WTC11 (cell line): ENCODE results near the gene GTPBP3.

Experiments used
- GABPB1 ChIP-seq: sonication (generic); formaldehyde crosslinking; IDR thresholded peaks from 2 replicates; pipeline ENCODE4 v1.8.1; 2023; ENCODE audit warnings: mild to moderate bottlenecking, missing genetic modification reagents
- JUN ChIP-seq: sonication (generic); formaldehyde crosslinking; IDR thresholded peaks from 2 replicates; pipeline ENCODE4 v1.8.0; 2023; ENCODE audit warnings: mild to moderate bottlenecking, missing genetic modification reagents
- SP1 ChIP-seq: sonication (generic); formaldehyde crosslinking; conservative IDR thresholded peaks from 2 replicates; pipeline ENCODE4 v1.8.1; 2022; ENCODE audit warnings: missing genetic modification reagents
- TCF7 ChIP-seq: sonication (generic); formaldehyde crosslinking; IDR thresholded peaks from 2 replicates; pipeline ENCODE4 v1.8.0; 2022; ENCODE audit warnings: mild to moderate bottlenecking, low read depth, missing genetic modification reagents, moderate library complexity
- TEAD4 ChIP-seq: sonication (generic); formaldehyde crosslinking; IDR thresholded peaks from 2 replicates; pipeline ENCODE4 v1.8.0; 2022; ENCODE audit warnings: mild to moderate bottlenecking, missing genetic modification reagents
- ZNF219 ChIP-seq: sonication (generic); formaldehyde crosslinking; IDR thresholded peaks from 2 replicates; pipeline ENCODE4 v1.8.0; 2023; ENCODE audit warnings: missing genetic modification reagents, mild to moderate bottlenecking, borderline replicate concordance
- ZNF423 ChIP-seq: fragments of 250-450 bp; sonication (Bioruptor Pico); IDR thresholded peaks from 2 replicates; pipeline ENCODE4 v2.1.2; 2022; ENCODE audit warnings: mild to moderate bottlenecking, moderate library complexity
- TF ChIP-seq, protein P1 (sequence below): fragments of 200-600 bp; IDR thresholded peaks from 2 replicates; pipeline ENCODE4 v1.8.0; 2022; ENCODE audit warnings: antibody characterized with exemption
- TF ChIP-seq, protein P2 (sequence below): fragments of 250-450 bp; sonication (Bioruptor Pico); conservative IDR thresholded peaks from 2 replicates; pipeline ENCODE4 v1.9.0; 2021; ENCODE audit warnings: mild to moderate bottlenecking
- TF ChIP-seq, protein P3 (sequence below): sonication (generic); formaldehyde crosslinking; IDR thresholded peaks from 2 replicates; pipeline ENCODE4 v1.8.1; 2022; ENCODE audit warnings: low read depth, missing genetic modification reagents, borderline replicate concordance
- TF ChIP-seq, protein P4 (sequence below): sonication (generic); formaldehyde crosslinking; IDR thresholded peaks from 2 replicates; pipeline ENCODE4 v1.8.0; 2022; ENCODE audit warnings: mild to moderate bottlenecking, missing genetic modification reagents
- TF ChIP-seq, protein P5 (sequence below): sonication (generic); formaldehyde crosslinking; IDR thresholded peaks from 2 replicates; pipeline ENCODE4 v1.8.1; 2023; ENCODE audit warnings: mild to moderate bottlenecking, missing genetic modification reagents, moderate library complexity

DNA sequence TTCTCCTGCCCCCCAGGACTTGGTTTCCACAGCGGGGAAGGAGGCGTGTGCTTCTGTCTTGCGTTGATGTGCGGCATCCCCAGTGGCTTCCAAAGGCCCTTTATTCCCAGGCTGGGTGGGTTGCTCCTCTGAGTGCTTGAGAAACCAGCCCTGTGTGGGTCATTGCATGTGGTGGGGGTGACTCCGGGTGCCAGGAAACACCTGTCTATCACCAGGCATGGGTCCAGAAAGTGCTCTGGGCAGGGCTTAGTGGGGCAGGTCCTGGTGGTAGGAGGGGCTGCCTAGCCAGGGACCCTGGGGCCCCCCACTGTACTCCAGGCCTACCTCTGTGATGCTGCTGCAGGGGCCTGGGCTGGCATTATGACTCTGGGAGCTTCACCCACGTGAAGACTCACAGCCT lies 18.4 kb upstream of the GTPBP3 start:
- TF ChIP-seq, protein P1, sequence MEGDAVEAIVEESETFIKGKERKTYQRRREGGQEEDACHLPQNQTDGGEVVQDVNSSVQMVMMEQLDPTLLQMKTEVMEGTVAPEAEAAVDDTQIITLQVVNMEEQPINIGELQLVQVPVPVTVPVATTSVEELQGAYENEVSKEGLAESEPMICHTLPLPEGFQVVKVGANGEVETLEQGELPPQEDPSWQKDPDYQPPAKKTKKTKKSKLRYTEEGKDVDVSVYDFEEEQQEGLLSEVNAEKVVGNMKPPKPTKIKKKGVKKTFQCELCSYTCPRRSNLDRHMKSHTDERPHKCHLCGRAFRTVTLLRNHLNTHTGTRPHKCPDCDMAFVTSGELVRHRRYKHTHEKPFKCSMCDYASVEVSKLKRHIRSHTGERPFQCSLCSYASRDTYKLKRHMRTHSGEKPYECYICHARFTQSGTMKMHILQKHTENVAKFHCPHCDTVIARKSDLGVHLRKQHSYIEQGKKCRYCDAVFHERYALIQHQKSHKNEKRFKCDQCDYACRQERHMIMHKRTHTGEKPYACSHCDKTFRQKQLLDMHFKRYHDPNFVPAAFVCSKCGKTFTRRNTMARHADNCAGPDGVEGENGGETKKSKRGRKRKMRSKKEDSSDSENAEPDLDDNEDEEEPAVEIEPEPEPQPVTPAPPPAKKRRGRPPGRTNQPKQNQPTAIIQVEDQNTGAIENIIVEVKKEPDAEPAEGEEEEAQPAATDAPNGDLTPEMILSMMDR, result no peak
- TF ChIP-seq, protein P2, sequence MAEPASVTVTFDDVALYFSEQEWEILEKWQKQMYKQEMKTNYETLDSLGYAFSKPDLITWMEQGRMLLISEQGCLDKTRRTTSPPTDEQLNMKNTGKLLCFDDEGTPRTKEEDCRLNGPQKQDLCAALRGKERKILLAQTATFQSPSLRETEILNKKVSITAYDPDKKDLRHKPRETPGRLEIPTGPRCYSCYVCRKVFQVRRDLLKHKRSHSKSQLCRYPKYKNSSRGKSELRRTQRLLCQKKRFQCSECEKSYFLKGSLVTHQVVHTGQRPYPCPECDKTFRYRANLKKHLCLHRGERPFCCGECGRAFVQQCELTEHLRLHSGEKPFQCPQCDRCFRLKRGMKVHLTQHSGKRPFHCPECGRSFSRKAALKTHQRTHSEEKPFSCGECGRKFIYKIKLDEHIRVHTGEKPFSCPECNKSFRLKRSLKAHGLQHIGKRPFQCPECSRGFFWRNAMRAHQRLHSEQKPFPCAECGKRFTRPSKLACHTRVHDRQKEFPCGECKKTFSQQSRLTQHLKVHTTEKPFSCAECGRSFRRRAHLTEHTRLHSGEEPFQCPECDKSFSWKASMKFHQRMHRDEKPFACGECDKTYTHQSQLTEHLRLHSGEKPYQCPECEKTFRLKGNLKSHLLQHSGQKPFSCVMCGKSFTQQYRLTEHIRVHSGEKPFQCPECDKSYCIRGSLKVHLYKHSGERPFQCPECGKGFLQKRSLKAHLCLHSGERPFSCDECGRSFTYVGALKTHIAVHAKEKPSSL (CRISPR knock-in tag), result no peak
- TF ChIP-seq SP1 (CRISPR knock-in tag) (no peak), TEAD4 (CRISPR knock-in tag) (no peak), GABPB1 (CRISPR knock-in tag) (no peak), TCF7 (no peak), ZNF219 (CRISPR knock-in tag) (no peak), JUN (CRISPR knock-in tag) (no peak), ZNF423 (CRISPR knock-in tag) (no peak)
- TF ChIP-seq, protein P3, sequence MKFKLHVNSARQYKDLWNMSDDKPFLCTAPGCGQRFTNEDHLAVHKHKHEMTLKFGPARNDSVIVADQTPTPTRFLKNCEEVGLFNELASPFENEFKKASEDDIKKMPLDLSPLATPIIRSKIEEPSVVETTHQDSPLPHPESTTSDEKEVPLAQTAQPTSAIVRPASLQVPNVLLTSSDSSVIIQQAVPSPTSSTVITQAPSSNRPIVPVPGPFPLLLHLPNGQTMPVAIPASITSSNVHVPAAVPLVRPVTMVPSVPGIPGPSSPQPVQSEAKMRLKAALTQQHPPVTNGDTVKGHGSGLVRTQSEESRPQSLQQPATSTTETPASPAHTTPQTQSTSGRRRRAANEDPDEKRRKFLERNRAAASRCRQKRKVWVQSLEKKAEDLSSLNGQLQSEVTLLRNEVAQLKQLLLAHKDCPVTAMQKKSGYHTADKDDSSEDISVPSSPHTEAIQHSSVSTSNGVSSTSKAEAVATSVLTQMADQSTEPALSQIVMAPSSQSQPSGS (CRISPR knock-in tag), result no peak
- TF ChIP-seq, protein P4, sequence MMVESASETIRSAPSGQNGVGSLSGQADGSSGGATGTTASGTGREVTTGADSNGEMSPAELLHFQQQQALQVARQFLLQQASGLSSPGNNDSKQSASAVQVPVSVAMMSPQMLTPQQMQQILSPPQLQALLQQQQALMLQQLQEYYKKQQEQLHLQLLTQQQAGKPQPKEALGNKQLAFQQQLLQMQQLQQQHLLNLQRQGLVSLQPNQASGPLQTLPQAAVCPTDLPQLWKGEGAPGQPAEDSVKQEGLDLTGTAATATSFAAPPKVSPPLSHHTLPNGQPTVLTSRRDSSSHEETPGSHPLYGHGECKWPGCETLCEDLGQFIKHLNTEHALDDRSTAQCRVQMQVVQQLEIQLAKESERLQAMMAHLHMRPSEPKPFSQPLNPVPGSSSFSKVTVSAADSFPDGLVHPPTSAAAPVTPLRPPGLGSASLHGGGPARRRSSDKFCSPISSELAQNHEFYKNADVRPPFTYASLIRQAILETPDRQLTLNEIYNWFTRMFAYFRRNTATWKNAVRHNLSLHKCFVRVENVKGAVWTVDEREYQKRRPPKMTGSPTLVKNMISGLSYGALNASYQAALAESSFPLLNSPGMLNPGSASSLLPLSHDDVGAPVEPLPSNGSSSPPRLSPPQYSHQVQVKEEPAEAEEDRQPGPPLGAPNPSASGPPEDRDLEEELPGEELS (CRISPR knock-in tag), result no peak
- TF ChIP-seq, protein P5, sequence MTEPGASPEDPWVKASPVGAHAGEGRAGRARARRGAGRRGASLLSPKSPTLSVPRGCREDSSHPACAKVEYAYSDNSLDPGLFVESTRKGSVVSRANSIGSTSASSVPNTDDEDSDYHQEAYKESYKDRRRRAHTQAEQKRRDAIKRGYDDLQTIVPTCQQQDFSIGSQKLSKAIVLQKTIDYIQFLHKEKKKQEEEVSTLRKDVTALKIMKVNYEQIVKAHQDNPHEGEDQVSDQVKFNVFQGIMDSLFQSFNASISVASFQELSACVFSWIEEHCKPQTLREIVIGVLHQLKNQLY (CRISPR knock-in tag), result no peak
